MCF 10A (cell line): ENCODE data around the gene MAPK1. TPM values are rescaled to one million over a fixed set of nuclear protein-coding genes. Genes with fewer than 3 reads are reported as not detected.
"Not testable (repeated sequence)": the region's sequence is repeated elsewhere in the genome, so short reads cannot be mapped to it uniquely, and the experiment has no call there.

ENCODE experiments used
- BruUV-seq: library from RNA; stranded (reverse); fragments of 400-500 nt; replicated peaks from 2 replicates; lab custom pipeline; 2021; lab: Mats Ljungman, UMichigan
- CTCF ChIA-PET: fragments of 300-600 bp; sonication (Branson Sonifier 250); formaldehyde crosslinking; extraction: SDS; loops from one replicate; lab custom pipeline; 2021; ENCODE audit warnings: antibody characterized with exemption, inconsistent platforms; lab: Yijun Ruan, JAX
- POLR2A ChIA-PET: fragments of 300-600, 350-650 bp; sonication (Branson Sonifier 250); formaldehyde crosslinking; extraction: SDS; loops from one replicate; lab custom pipeline; 2020; ENCODE audit warnings: antibody characterized with exemption, inconsistent platforms; lab: Yijun Ruan, JAX
- DNase-seq: peaks from one replicate; pipeline ENCODE4 v3.0.0-alpha.2; 2018; ENCODE audit not compliant: unreplicated experiment
- H3K27ac Mint-ChIP-seq: one replicate; pipeline ENCODE4 v1.8.0; 2022; ENCODE audit warnings: mild to moderate bottlenecking, low read depth, mixed read lengths; ENCODE audit not compliant: unreplicated experiment
- H3K27me3 Mint-ChIP-seq: one replicate; pipeline ENCODE4 v1.8.0; 2022; ENCODE audit warnings: mixed read lengths; ENCODE audit not compliant: insufficient read depth, unreplicated experiment
- H3K36me3 Mint-ChIP-seq: one replicate; pipeline ENCODE4 v1.8.0; 2022; ENCODE audit warnings: mild to moderate bottlenecking, moderate library complexity, mixed read lengths; ENCODE audit not compliant: insufficient read depth, unreplicated experiment
- H3K4me1 Mint-ChIP-seq: one replicate; pipeline ENCODE4 v1.8.0; 2022; ENCODE audit warnings: mixed read lengths; ENCODE audit not compliant: insufficient read depth, unreplicated experiment
- H3K4me3 Mint-ChIP-seq: one replicate; pipeline ENCODE4 v1.8.0; 2022; ENCODE audit warnings: mild to moderate bottlenecking, moderate library complexity, mixed read lengths; ENCODE audit not compliant: unreplicated experiment
- H3K9me3 Mint-ChIP-seq: one replicate; pipeline ENCODE4 v1.8.0; 2022; ENCODE audit warnings: mixed read lengths; ENCODE audit not compliant: unreplicated experiment
- intact Hi-C: fragments of 100-400 bp; cut with micrococcal nuclease; formaldehyde crosslinking; loops from 2 replicates; pipeline ENCODE4 v1.14.1; 2022
- total RNA-seq: library from RNA; stranded (reverse); gene quantifications from 2 replicates; pipeline ENCODE4 v1.2.3, GENCODE V29; 2022
- TF ChIP-seq, protein P1 (sequence below): fragments of 200-600 bp; IDR thresholded peaks from one replicate; pipeline ENCODE4 v1.8.0; 2022; ENCODE audit warnings: antibody characterized with exemption, mild to moderate bottlenecking; ENCODE audit not compliant: unreplicated experiment

The MAPK1 gene
- total RNA-seq, 1 experiment from 2014 or later, result 123 TPM

DNA sequence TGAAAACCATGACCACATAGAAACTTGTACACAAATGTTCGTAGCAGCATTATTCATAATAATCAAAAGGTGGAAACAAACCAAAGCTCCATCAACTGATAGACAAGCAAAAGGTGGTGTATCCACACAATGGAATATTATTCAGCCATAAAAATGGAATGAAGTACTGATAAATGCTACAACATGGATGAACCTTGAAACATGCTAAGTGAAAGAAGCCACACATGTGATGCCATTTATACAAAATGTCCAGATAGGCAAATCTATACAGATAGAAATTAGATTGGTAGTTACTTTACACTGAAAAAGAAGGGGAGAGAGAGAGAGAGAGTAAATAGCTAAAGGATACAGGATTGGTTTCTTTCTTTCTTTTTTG is 27.7 kb downstream of the MAPK1 start:
- TF ChIP-seq, protein P1, sequence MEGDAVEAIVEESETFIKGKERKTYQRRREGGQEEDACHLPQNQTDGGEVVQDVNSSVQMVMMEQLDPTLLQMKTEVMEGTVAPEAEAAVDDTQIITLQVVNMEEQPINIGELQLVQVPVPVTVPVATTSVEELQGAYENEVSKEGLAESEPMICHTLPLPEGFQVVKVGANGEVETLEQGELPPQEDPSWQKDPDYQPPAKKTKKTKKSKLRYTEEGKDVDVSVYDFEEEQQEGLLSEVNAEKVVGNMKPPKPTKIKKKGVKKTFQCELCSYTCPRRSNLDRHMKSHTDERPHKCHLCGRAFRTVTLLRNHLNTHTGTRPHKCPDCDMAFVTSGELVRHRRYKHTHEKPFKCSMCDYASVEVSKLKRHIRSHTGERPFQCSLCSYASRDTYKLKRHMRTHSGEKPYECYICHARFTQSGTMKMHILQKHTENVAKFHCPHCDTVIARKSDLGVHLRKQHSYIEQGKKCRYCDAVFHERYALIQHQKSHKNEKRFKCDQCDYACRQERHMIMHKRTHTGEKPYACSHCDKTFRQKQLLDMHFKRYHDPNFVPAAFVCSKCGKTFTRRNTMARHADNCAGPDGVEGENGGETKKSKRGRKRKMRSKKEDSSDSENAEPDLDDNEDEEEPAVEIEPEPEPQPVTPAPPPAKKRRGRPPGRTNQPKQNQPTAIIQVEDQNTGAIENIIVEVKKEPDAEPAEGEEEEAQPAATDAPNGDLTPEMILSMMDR, result no peak
- no TSS peak for BruUV-seq
- H3K36me3 Mint-ChIP-seq, result peaks cover 5% of the 10 kb centered on the region
- no peaks in the 10 kb centered on the region for H3K27me3 Mint-ChIP-seq
- ChIA-PET CTCF (no interaction called here), POLR2A (interaction anchor here (0.7 to 0.9 kb wide), 3 partner anchors 22 to 36 kb away, joined by 3 to 4 read pairs (median 3); no protein-coding TSS in a partner anchor)
- no peak overlapping the region for H3K27ac Mint-ChIP-seq
- no peak for DNase-seq
- no peaks in the 10 kb centered on the region for H3K9me3 Mint-ChIP-seq
- no peak overlapping the region for H3K4me3 Mint-ChIP-seq
- intact Hi-C loops, result no loop called here
- H3K4me1 Mint-ChIP-seq, result peaks cover 15% of the 10 kb centered on the region

DNA sequence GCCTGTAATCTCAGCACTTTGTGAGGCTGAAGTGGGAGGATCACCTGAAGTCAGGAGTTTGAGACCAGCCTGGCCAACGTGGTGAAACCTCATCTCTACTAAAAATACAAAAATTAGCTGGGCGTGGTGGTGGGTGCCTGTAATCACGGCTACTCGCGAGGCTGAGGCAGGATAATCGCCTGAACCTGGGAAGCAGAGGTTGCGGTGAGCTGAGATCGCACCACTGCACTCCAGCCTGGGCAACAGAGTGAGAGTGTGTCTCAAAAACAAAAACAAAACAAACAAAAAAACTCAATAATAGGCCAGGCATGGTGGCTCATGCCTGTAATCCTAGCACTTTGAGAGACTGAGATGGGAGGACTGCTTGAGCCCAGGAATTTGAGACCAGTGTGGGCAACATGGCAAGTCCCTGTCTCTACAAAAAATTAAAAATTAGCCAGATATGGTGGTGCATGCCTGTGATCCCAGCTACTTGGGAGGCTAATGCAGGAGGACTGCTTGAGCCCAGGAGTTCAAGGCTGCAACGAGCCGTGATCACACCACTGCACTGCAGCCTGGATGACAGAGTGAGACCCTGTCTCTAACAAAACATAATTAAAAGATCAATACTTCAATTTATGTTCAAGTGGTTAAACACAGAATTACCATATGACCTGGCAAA is 28.2 kb downstream of the MAPK1 start:
- H3K27me3 Mint-ChIP-seq, H3K4me3 Mint-ChIP-seq, CTCF ChIA-PET, intact Hi-C loops, BruUV-seq, H3K9me3 Mint-ChIP-seq, DNase-seq, H3K36me3 Mint-ChIP-seq, H3K27ac Mint-ChIP-seq: not testable (repeated sequence)
- H3K4me1 Mint-ChIP-seq, result peaks cover 15% of the 10 kb centered on the region
- POLR2A ChIA-PET, result interaction anchor here (0.7 to 0.9 kb wide), 2 partner anchors 26 to 36 kb away, joined by 3 read pairs; no protein-coding TSS in a partner anchor

DNA sequence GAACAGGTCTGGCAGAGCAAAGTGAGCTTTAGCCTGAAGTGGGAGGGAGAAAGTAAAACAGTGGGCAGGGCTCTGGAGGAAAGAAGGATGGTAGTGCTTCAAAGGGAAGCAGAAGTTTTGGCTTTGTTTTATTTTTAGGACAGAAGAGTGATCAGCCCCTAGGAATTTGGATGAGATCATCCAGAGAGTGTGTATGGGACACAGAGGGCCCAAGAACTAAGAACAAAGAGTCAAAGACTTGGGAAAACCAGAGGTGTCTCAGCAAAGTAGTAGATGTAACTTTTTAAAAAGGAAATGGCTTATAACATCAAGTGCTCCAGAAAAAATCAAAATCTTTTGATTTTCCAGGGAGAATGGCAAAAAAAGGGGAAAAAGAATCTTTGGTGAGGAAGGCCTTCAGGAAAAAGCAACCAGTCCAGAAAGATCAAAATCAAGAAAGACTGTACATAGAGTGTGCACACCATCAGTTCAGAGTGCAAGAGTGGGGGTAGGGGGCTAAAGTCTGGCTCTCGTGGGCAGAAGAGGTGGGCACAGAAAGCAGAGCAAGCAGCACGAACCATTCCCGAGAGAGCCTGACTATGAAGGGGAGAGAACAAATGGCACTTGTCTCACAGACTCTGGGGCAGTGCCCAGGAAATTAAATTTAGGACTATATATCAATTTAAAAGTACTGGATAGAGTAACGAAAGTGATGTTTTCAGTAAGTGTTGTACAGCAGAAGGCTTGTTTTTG is 30.0 kb downstream of the MAPK1 start:
- TF ChIP-seq, protein P1, result no peak
- ChIA-PET CTCF (interaction anchor here (0.6 to 0.7 kb wide), 2 partner anchors 112 to 376 kb away, joined by 3 read pairs; no protein-coding TSS in a partner anchor), POLR2A (interaction anchor here (0.7 to 0.8 kb wide), 2 partner anchors 12 to 24 kb away, joined by 3 to 5 read pairs; no protein-coding TSS in a partner anchor)
- peak overlapping the region; percentile 13 for H3K4me3 Mint-ChIP-seq
- intact Hi-C loops, result no loop called here
- DNase-seq, result peak; percentile 61
- peak overlapping the region; percentile 81 for H3K27ac Mint-ChIP-seq
- H3K36me3 Mint-ChIP-seq, result no peaks in the 10 kb centered on the region
- no peaks in the 10 kb centered on the region for H3K9me3 Mint-ChIP-seq
- H3K4me1 Mint-ChIP-seq, result peaks cover 19% of the 10 kb centered on the region
- no TSS peak for BruUV-seq
- no peaks in the 10 kb centered on the region for H3K27me3 Mint-ChIP-seq

DNA sequence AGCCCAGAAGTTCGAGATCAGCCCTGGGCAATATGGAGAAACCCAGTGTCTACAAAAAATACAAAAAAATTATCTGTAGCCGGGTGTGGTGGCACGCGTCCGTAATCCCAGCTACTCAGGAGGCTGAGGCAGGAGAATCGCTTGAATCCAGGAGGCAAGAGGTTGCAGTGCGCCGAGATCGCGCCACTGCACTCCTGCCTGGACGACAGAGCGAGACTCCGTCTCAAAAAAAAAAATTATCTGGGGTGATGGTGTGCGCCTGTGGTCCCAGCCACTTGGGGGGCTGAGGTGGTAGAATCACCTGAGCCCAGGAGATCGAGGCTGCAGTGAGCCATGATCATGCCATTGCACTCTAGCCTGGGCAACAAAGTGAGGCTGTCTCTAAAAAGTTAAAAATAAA is 31.0 kb downstream of the MAPK1 start:
- H3K27me3 Mint-ChIP-seq, H3K36me3 Mint-ChIP-seq, H3K4me3 Mint-ChIP-seq, intact Hi-C loops, DNase-seq, H3K9me3 Mint-ChIP-seq, BruUV-seq: not testable (repeated sequence)
- Mint-ChIP-seq H3K4me1 (peaks cover 25% of the 10 kb centered on the region), H3K27ac (peak overlapping the region; percentile 81)
- ChIA-PET POLR2A (interaction anchor here (0.7 kb wide), 1 partner anchor 25 kb away, joined by 3 read pairs; no protein-coding TSS in a partner anchor), CTCF (interaction anchor here (0.6 to 0.7 kb wide), 2 partner anchors 113 to 377 kb away, joined by 3 read pairs; no protein-coding TSS in a partner anchor)
